HCT116 (cell line): ENCODE data around the gene ATXN1. TPM values are rescaled to one million over a fixed set of nuclear protein-coding genes. Genes with fewer than 3 reads are reported as not detected.

Experiments
- ATAC-seq: fragments of 200-7000 bp; cut with Tn5 transposase; 2 replicates; pipeline ENCODE4 v1.9.1; 2020; ENCODE audit warnings: mild to moderate bottlenecking, moderate library complexity
- BruUV-seq: library from RNA; stranded (reverse); fragments of 400-500 nt; replicated peaks from 2 replicates; lab custom pipeline; 2021; lab: Mats Ljungman, UMichigan
- CTCF ChIA-PET: fragments of 300-600 bp; sonication (Branson Sonifier 250); formaldehyde crosslinking; loops from one replicate; lab custom pipeline; 2021; ENCODE audit warnings: antibody characterized with exemption; lab: Charles Lee
- POLR2A ChIA-PET: fragments of 300-600, 350-600 bp; sonication (Branson Sonifier 250); formaldehyde crosslinking; loops from one replicate; lab custom pipeline; 2021; ENCODE audit warnings: antibody characterized with exemption; lab: Charles Lee
- RAD21 ChIA-PET, 2 experiments: fragments of 300-600 bp; sonication (Branson Sonifier 250); formaldehyde crosslinking; loops; one replicate each; lab custom pipeline; 2023; ENCODE audit warnings: low total read pairs in 2 of 2; ENCODE audit not compliant: uncharacterized antibody in 2 of 2, unreplicated experiment in 2 of 2, low non-redundant PET in 1 of 2; lab: Charles Lee
- DNase-seq: peaks from one replicate; pipeline ENCODE4 v3.0.0-alpha.2; 2010; ENCODE audit warnings: low read depth, low spot score
- H2AFZ ChIP-seq: fragments of 200-600 bp; shearing (Covaris generic), sonication (generic); 2 replicates; pipeline ENCODE4 v1.6.1; 2017; ENCODE audit warnings: low read depth, mixed run types, mixed read lengths, antibody characterized with exemption, low read length; ENCODE audit not compliant: poor library complexity, severe bottlenecking
- H3K27ac ChIP-seq: 2 replicates; pipeline ENCODE4 v1.5.1; 2012; ENCODE audit warnings: low read depth, low read length
- H3K27me3 ChIP-seq: fragments of 200-600 bp; sonication (generic); 2 replicates; pipeline ENCODE4 v1.6.1; 2016; ENCODE audit warnings: mixed run types, low read length, mixed read lengths; ENCODE audit not compliant: insufficient read depth
- H3K36me3 ChIP-seq, 2 experiments: fragments of 200-500 bp in 1 of 2; fragments of 200-600 bp in 1 of 2; sonication (Bioruptor generic) in 1 of 2; sonication (generic) in 1 of 2; 2 replicates each; pipeline versions ENCODE4 v1.5.1 to v1.6.1; 2014 to 2016; ENCODE audit warnings: low read length in 2 of 2, inconsistent platforms in 1 of 2, mixed read lengths in 1 of 2, mixed run types in 1 of 2; ENCODE audit not compliant: insufficient read depth in 2 of 2, control insufficient read depth in 1 of 2
- H3K4me1 ChIP-seq, 2 experiments: fragments of 200-600 bp in 1 of 2; sonication (generic) in 1 of 2; 2 replicates each; pipeline versions ENCODE4 v1.5.1 to v1.6.1; 2012 to 2017; ENCODE audit warnings: low read length in 2 of 2, inconsistent platforms in 1 of 2, mild to moderate bottlenecking in 1 of 2, mixed read lengths in 1 of 2, mixed run types in 1 of 2, moderate library complexity in 1 of 2; ENCODE audit not compliant: insufficient read depth in 2 of 2, control insufficient read depth in 1 of 2
- H3K4me2 ChIP-seq: fragments of 200-600 bp; sonication (generic); 2 replicates; pipeline ENCODE4 v1.6.1; 2017; ENCODE audit warnings: mixed run types, low read length, mixed read lengths
- H3K4me3 ChIP-seq, 2 experiments: fragments of 200-600 bp in 1 of 2; sonication (generic) in 1 of 2; replicated peaks in 1 of 2; 2 replicates each; pipeline ENCODE4 v1.5.1; 2011 to 2016; ENCODE audit warnings: low read length in 2 of 2, control low read depth in 1 of 2, low read depth in 1 of 2, mild to moderate bottlenecking in 1 of 2, mixed read lengths in 1 of 2, mixed run types in 1 of 2
- H3K79me2 ChIP-seq: fragments of 200-600 bp; sonication (generic); 2 replicates; pipeline ENCODE4 v1.6.1; 2017; ENCODE audit warnings: mild to moderate bottlenecking, mixed run types, low read length, moderate library complexity, mixed read lengths; ENCODE audit not compliant: insufficient read depth
- H3K9ac ChIP-seq: fragments of 200-600 bp; sonication (generic); 2 replicates; pipeline ENCODE4 v1.6.1; 2016; ENCODE audit warnings: low read length, mixed read lengths
- H3K9me2 ChIP-seq: fragments of 200-600 bp; sonication (generic), shearing (Covaris generic); 2 replicates; pipeline ENCODE4 v1.6.1; 2017; ENCODE audit warnings: mixed run types, mild to moderate bottlenecking, moderate library complexity; ENCODE audit not compliant: insufficient read depth
- H3K9me3 ChIP-seq, 2 experiments: fragments of 200-500 bp in 1 of 2; fragments of 200-600 bp in 1 of 2; sonication (Bioruptor generic) in 1 of 2; sonication (generic) in 1 of 2; 2 replicates each; pipeline ENCODE4 v1.6.1; 2014 to 2017; ENCODE audit warnings: low read length in 2 of 2, mixed read lengths in 2 of 2, inconsistent platforms in 1 of 2, low read depth in 1 of 2, mild to moderate bottlenecking in 1 of 2, mixed run types in 1 of 2, moderate library complexity in 1 of 2; ENCODE audit not compliant: control insufficient read depth in 1 of 2, insufficient read depth in 1 of 2
- H4K20me1 ChIP-seq: fragments of 200-600 bp; sonication (generic), shearing (Covaris generic); 2 replicates; pipeline ENCODE4 v1.6.1; 2017; ENCODE audit warnings: mixed run types, mild to moderate bottlenecking, moderate library complexity; ENCODE audit not compliant: insufficient read depth
- CBX3 ChIP-seq: IDR thresholded peaks from 2 replicates; pipeline ENCODE4 v1.6.1; 2012; ENCODE audit warnings: low read depth
- CTCF ChIP-seq, 3 experiments: fragments of 200-600 bp in 1 of 3; sonication (generic) in 1 of 3; IDR thresholded peaks in 2 of 3; conservative IDR thresholded peaks in 1 of 3; 2 replicates each; pipeline ENCODE4 v1.5.1; 2012 to 2017; ENCODE audit warnings: low read depth in 2 of 3, low read length in 2 of 3, antibody characterized with exemption in 1 of 3, borderline replicate concordance in 1 of 3, control low read depth in 1 of 3, mild to moderate bottlenecking in 1 of 3, mixed read lengths in 1 of 3, mixed run types in 1 of 3, moderate library complexity in 1 of 3; ENCODE audit not compliant: insufficient read depth in 1 of 3
- EGR1 ChIP-seq: IDR thresholded peaks from 2 replicates; pipeline ENCODE4 v1.6.1; 2012; ENCODE audit warnings: low read depth
- ELF1 ChIP-seq: IDR thresholded peaks from 2 replicates; pipeline ENCODE4 v1.6.1; 2012; ENCODE audit warnings: low read depth, borderline replicate concordance
- EZH2phosphoT487 ChIP-seq: fragments of 200-600 bp; IDR thresholded peaks from 2 replicates; pipeline ENCODE4 v1.6.1; 2018; ENCODE audit warnings: antibody characterized with exemption, borderline replicate concordance
- FOSL1 ChIP-seq: IDR thresholded peaks from 2 replicates; pipeline ENCODE4 v1.6.1; 2012; ENCODE audit warnings: low read depth
- JUND ChIP-seq: IDR thresholded peaks from 2 replicates; pipeline ENCODE4 v1.6.1; 2012
- POLR2A ChIP-seq: IDR thresholded peaks from 2 replicates; pipeline ENCODE4 v1.7.0; 2011; ENCODE audit warnings: borderline replicate concordance; ENCODE audit not compliant: insufficient read depth, insufficient read length; ENCODE audit errors: extremely low read depth
- POLR2AphosphoS5 ChIP-seq: IDR thresholded peaks from 2 replicates; pipeline ENCODE4 v1.6.1; 2011; ENCODE audit warnings: mild to moderate bottlenecking, low read depth, low read length, moderate library complexity
- RAD21 ChIP-seq: IDR thresholded peaks from 2 replicates; pipeline ENCODE4 v1.6.1; 2012; ENCODE audit warnings: low read depth, mild to moderate bottlenecking
- SP1 ChIP-seq: IDR thresholded peaks from 2 replicates; pipeline ENCODE4 v1.6.1; 2012; ENCODE audit warnings: low read depth
- TCF7L2 ChIP-seq: IDR thresholded peaks from 2 replicates; pipeline ENCODE4 v1.7.0; 2011; ENCODE audit warnings: borderline replicate concordance, inconsistent platforms; ENCODE audit not compliant: insufficient read depth, insufficient read length; ENCODE audit errors: extremely low read depth
- YY1 ChIP-seq: IDR thresholded peaks from 2 replicates; pipeline ENCODE4 v1.6.1; 2011; ENCODE audit warnings: low read length, low read depth, moderate library complexity, mild to moderate bottlenecking; ENCODE audit not compliant: insufficient replicate concordance; ENCODE audit errors: extremely low read depth
- ZFX ChIP-seq: fragments of 450-650 bp; IDR thresholded peaks from 2 replicates; pipeline ENCODE4 v1.6.1; 2017
- intact Hi-C: fragments of 100-400 bp; cut with micrococcal nuclease; formaldehyde crosslinking; loops from 2 replicates; pipeline ENCODE4 v1.10.0; 2022
- total RNA-seq: library from RNA; stranded (reverse); gene quantifications from one replicate; pipeline ENCODE4 v1.2.1, GENCODE V29; 2021; ENCODE audit not compliant: unreplicated experiment
- TF ChIP-seq, protein P1 (sequence below): IDR thresholded peaks from 2 replicates; pipeline ENCODE4 v1.6.1; 2012
- TF ChIP-seq, protein P2 (sequence below): IDR thresholded peaks from 2 replicates; pipeline ENCODE4 v1.6.1; 2012; ENCODE audit warnings: low read depth

The ATXN1 gene
- total RNA-seq, 1 experiment from 2014 or later = 21.0 TPM

GRCh38 chr6:16338577-16339264 is 422.5 kb downstream of the ATXN1 start (continued):
- TF ChIP-seq, protein P1, sequence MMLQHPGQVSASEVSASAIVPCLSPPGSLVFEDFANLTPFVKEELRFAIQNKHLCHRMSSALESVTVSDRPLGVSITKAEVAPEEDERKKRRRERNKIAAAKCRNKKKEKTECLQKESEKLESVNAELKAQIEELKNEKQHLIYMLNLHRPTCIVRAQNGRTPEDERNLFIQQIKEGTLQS = no peak
- TF ChIP-seq CTCF (IDR thresholded peaks at IDR 0.05 in 2 of 3, conservative IDR thresholded peaks at IDR 0.05 in 1 of 3; ENCODE audit: borderline replicate concordance in 1 of 3, insufficient read depth in 1 of 3, low read depth in 2 of 3, low read length in 2 of 3) = peak; percentile 31 to 75 (median 68); a peak in 5 of 6 replicates
- peak; percentile 58; the same call in 1 of the 2 replicates for TF ChIP-seq JUND
- peak; percentile 53; the same call in 1 of the 2 replicates for TF ChIP-seq FOSL1

GRCh38 chr6:16337295-16337975 is 423.8 kb downstream of the ATXN1 start:
- no peaks in the 10 kb centered on the region for H3K27me3 ChIP-seq
- no peaks in the 10 kb centered on the region for H3K79me2 ChIP-seq
- H3K4me2 ChIP-seq = no peak overlapping the region
- H2AFZ ChIP-seq = no peak overlapping the region
- DNase-seq = no peak
- H4K20me1 ChIP-seq = no peaks in the 10 kb centered on the region
- no peak overlapping the region for H3K27ac ChIP-seq
- CTCF ChIA-PET = interaction anchor here (0.6 kb wide), 1 partner anchor 37 kb away, joined by 3 read pairs; no protein-coding TSS in a partner anchor
- H3K36me3 ChIP-seq = no peaks in the 10 kb centered on the region
- POLR2A ChIA-PET = interaction anchor here (0.9 to 1.1 kb wide), 2 partner anchors 9 to 99 kb away, joined by 3 to 5 read pairs; partner anchors contain the start of gene GMPR
- no peaks in the 10 kb centered on the region for H3K9me2 ChIP-seq
- intact Hi-C loops = no loop called here
- ATAC-seq = no peak
- no peak overlapping the region for H3K4me3 ChIP-seq
- peaks cover 13 to 41% of the 10 kb centered on the region in 2 experiments; a peak in 3 of 4 replicates for H3K4me1 ChIP-seq
- no peak overlapping the region for H3K9ac ChIP-seq
- no peaks in the 10 kb centered on the region for H3K9me3 ChIP-seq
- RAD21 ChIA-PET = no interaction called here
- no TSS peak for BruUV-seq
- TF ChIP-seq JUND = no peak
- TF ChIP-seq YY1 = no peak
- TF ChIP-seq CBX3 = no peak
- no peak for TF ChIP-seq ZFX
- TF ChIP-seq EZH2phosphoT487 = no peak
- TF ChIP-seq SP1 = no peak
- TF ChIP-seq POLR2A = no peak
- TF ChIP-seq TCF7L2 = no peak
- TF ChIP-seq RAD21 = no peak
- TF ChIP-seq, protein P2, sequence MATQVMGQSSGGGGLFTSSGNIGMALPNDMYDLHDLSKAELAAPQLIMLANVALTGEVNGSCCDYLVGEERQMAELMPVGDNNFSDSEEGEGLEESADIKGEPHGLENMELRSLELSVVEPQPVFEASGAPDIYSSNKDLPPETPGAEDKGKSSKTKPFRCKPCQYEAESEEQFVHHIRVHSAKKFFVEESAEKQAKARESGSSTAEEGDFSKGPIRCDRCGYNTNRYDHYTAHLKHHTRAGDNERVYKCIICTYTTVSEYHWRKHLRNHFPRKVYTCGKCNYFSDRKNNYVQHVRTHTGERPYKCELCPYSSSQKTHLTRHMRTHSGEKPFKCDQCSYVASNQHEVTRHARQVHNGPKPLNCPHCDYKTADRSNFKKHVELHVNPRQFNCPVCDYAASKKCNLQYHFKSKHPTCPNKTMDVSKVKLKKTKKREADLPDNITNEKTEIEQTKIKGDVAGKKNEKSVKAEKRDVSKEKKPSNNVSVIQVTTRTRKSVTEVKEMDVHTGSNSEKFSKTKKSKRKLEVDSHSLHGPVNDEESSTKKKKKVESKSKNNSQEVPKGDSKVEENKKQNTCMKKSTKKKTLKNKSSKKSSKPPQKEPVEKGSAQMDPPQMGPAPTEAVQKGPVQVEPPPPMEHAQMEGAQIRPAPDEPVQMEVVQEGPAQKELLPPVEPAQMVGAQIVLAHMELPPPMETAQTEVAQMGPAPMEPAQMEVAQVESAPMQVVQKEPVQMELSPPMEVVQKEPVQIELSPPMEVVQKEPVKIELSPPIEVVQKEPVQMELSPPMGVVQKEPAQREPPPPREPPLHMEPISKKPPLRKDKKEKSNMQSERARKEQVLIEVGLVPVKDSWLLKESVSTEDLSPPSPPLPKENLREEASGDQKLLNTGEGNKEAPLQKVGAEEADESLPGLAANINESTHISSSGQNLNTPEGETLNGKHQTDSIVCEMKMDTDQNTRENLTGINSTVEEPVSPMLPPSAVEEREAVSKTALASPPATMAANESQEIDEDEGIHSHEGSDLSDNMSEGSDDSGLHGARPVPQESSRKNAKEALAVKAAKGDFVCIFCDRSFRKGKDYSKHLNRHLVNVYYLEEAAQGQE = no peak
- no peak for TF ChIP-seq POLR2AphosphoS5
- no peak for TF ChIP-seq ELF1
- no peak for TF ChIP-seq EGR1
